GM19238 (cell line): ENCODE data around the gene ZNF22.

Experiments used
- DNase-seq: peaks from one replicate; pipeline ENCODE4 v3.0.0; 2011; ENCODE audit warnings: low spot score; ENCODE audit not compliant: insufficient read length

The ZNF22 gene

GRCh38 chr10:44977287-44978212 lies 23.2 kb upstream of the ZNF22 start:
- no peak for DNase-seq

GRCh38 chr10:44978213-44978569 lies 22.5 kb upstream of the ZNF22 start:
- DNase-seq: no peak

GRCh38 chr10:44978570-44979280 lies 22.0 kb upstream of the ZNF22 start, which contains the start of gene DEPP1:
TSS of gene DEPP1 (minus strand) at chr10:44978809. CDS start at chr10:44978030, 779 bp downstream.
- no peak for DNase-seq

GRCh38 chr10:44979281-44980191 lies 21.2 kb upstream of the ZNF22 start:
- no peak for DNase-seq

- DNase-seq: no peak
Observed at GRCh38 chr10:44980309-44981171, 20.2 kb upstream of the ZNF22 start.

- DNase-seq: no peak
Observed at GRCh38 chr10:44981172-44982113, 19.3 kb upstream of the ZNF22 start.

- DNase-seq: no peak
Observed at GRCh38 chr10:44982114-44982460, 18.6 kb upstream of the ZNF22 start.

- DNase-seq: no peak
Observed at GRCh38 chr10:44982496-44982895, 18.2 kb upstream of the ZNF22 start.

GRCh38 chr10:44983066-44983894 lies 17.4 kb upstream of the ZNF22 start:
- no peak for DNase-seq

GRCh38 chr10:44983895-44984278 lies 16.8 kb upstream of the ZNF22 start:
- no peak for DNase-seq

- DNase-seq: no peak
Observed at GRCh38 chr10:44984671-44985101, 16.0 kb upstream of the ZNF22 start.

- no peak for DNase-seq
Observed at GRCh38 chr10:44985175-44985681, 15.5 kb upstream of the ZNF22 start.

GRCh38 chr10:44986179-44986578 lies 14.5 kb upstream of the ZNF22 start:
- DNase-seq: no peak

GRCh38 chr10:44986670-44987069 lies 14.1 kb upstream of the ZNF22 start:
- no peak for DNase-seq

- no peak for DNase-seq
Observed at GRCh38 chr10:44988957-44989585, 11.7 kb upstream of the ZNF22 start.

- no peak for DNase-seq
Observed at GRCh38 chr10:44989597-44990301, 11.0 kb upstream of the ZNF22 start.

GRCh38 chr10:44990302-44990655 lies 10.4 kb upstream of the ZNF22 start:
- no peak for DNase-seq
